DND-41 (cell line): ENCODE measurements around the gene RNU1-3.
"Not testable (repeated sequence)": the region's sequence is repeated elsewhere in the genome, so short reads cannot be mapped to it uniquely, and the experiment has no call there.

Source experiments
- CTCF ChIP-seq: IDR thresholded peaks from 2 replicates; pipeline ENCODE4 v1.5.1; 2012; ENCODE audit warnings: borderline replicate concordance, low read length, moderate library complexity, mild to moderate bottlenecking; ENCODE audit not compliant: poor library complexity, severe bottlenecking; ENCODE audit errors: extremely low read depth
- EZH2 ChIP-seq: IDR thresholded peaks from 3 replicates; pipeline ENCODE4 v1.6.1; 2012; ENCODE audit warnings: borderline replicate concordance, low read depth, mild to moderate bottlenecking, moderate library complexity, low read length, inconsistent platforms; ENCODE audit not compliant: severe bottlenecking

GRCh38 chr1:16685445-16686371, 19.0 kb upstream of the RNU1-3 start:
- not testable (repeated sequence) for TF ChIP-seq CTCF, EZH2
